T-helper 2 cell (primary cell): ENCODE results near the gene CYSRT1.
A peak's percentile ranks its signal among the peaks of the same experiment; 100 is the strongest.

Experiments
- DNase-seq, 5 experiments: peaks; one replicate each; pipeline versions ENCODE4 v3.0.0 to v3.0.0-alpha.2; 2012 to 2022

Gene CYSRT1

GRCh38 chr9:137190315-137190856 is 34.6 kb upstream of the CYSRT1 start:
- no peak for DNase-seq

- DNase-seq, result no peak
Observed at GRCh38 chr9:137191245-137191644, 33.7 kb upstream of the CYSRT1 start.

DNA sequence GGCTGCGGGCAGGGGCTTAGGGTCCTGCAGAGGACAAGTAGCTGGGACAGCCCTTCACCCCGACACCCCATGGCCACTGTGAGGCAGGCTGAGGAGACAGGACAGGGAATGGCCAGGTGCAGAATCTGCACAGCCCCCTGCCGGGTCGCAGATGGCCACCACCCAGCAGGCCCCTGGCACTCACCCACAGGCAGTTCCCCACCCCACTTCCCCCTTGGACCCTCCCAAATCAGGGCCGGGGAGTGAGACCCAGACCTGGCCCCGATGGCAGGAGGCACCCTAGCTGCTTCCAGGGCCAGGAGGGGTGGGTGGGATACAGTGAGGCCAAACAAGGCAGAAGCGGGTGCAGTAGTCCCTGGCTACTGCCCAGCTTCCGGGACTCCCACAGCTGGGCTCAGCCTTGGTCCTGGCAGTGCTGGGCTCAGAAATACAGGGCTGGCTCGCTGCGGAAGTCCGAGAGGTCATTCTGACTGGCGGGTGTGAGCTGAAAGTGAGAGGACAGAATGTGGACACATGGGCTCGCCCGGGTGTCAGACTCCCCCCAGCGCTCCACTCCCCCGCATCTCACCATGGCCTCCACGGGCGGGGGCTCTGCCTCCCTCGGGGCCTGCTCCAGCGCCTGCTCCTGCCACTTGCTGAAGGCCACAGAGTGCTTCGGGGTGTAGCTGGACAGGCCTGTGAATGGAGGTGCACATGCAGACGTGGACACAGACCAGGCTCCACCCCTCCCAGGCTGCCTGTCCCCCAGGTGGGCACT is 33.1 kb upstream of the CYSRT1 start:
- DNase-seq, result no peak

DNA sequence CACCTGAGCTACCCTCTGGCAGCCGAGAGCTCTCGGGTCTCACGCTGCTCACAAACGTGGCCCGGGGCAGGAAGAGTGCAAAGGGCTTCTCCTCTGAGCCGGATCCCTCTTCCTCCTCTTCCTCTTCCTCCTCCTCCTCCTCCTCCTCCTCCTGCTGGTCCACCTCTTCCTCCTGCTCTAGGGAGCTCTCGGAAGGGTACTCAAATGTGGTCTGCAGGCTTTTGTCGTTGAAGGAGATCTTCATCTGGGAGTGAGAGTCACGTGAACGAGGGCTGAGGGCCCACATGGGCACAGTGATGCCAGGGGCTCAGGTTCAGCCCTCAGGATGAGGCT is 32.6 kb upstream of the CYSRT1 start:
- DNase-seq, result no peak

GRCh38 chr9:137192859-137193258 is 32.1 kb upstream of the CYSRT1 start:
- DNase-seq, result no peak

- DNase-seq, result no peak
Observed at GRCh38 chr9:137193771-137194170, 31.2 kb upstream of the CYSRT1 start.

GRCh38 chr9:137194388-137194787 is 30.6 kb upstream of the CYSRT1 start:
- no peak for DNase-seq

DNA sequence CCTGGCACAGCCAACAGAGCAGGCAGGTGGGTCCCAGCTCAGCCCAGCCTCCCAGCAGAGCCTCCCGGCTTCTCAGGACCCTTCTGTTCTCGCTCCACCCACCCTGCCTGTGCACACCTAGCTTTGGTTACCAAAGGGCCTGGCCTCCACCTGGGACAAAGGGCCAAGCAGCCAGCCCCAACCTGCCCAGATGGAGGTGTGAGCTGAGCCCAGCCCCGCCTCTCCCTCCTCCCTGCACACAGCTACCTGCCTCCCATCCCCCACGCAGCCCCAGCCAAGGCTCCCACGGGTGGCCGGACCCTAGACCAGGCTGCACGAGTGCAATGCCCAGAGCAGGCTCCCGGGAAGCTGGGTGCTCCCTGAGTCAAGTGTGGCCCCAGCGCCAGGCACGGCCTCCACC is 30.1 kb upstream of the CYSRT1 start:
- DNase-seq, result no peak

GRCh38 chr9:137195525-137196220 is 29.3 kb upstream of the CYSRT1 start:
- DNase-seq, result no peak

DNA sequence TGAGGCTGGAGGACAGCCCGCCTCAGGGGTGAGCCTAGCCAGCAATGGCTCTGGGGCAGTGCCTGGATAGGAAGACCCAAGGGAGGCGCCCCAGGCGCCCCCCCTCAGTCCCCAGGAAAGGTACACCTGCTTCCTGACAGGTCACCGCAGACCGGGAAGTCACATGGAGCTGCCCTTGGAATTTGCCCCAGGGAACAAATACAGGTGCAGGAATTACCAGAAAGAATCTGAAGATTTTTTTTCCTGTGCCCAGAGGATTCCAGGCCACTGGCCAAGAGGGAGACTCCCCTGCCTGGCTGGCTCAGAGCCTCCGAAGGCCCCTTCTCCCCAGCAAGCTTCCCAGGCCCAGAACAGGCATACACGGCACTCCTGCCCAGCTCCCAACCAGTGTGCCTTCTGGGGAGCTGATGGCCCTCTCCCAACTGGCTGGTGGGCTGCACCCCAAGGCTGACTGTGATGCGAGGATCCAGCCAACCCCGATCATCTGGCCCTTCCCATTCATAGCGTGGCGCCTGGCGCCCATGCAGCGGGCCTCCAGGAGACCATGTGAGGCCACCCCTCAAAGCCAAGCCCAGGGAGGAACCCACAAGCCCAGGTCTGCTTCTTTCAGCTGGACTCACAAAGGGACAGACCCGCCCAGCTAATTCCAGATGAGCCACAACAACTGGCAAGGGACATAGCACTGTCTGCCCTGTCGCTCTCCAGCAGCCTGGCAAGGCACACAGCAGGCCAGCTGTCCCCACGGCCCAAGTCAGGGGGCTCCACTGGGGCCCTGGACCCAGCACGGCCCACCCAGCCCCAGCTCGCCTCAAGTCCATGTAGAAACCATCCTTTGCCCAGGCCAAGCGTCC is 26.7 kb upstream of the CYSRT1 start:
- DNase-seq, result no peak

GRCh38 chr9:137198902-137199283 is 26.1 kb upstream of the CYSRT1 start:
- no peak for DNase-seq

GRCh38 chr9:137199411-137200121 is 25.4 kb upstream of the CYSRT1 start:
- no peak for DNase-seq

- peak; percentile 94 to 99 (median 98) for DNase-seq
Observed at GRCh38 chr9:137200311-137201204, 24.4 kb upstream of the CYSRT1 start, which contains the start of gene TPRN. TSS of gene TPRN (minus strand) at chr9:137200741. CDS start at chr9:137200711, 30 bp downstream.

DNA sequence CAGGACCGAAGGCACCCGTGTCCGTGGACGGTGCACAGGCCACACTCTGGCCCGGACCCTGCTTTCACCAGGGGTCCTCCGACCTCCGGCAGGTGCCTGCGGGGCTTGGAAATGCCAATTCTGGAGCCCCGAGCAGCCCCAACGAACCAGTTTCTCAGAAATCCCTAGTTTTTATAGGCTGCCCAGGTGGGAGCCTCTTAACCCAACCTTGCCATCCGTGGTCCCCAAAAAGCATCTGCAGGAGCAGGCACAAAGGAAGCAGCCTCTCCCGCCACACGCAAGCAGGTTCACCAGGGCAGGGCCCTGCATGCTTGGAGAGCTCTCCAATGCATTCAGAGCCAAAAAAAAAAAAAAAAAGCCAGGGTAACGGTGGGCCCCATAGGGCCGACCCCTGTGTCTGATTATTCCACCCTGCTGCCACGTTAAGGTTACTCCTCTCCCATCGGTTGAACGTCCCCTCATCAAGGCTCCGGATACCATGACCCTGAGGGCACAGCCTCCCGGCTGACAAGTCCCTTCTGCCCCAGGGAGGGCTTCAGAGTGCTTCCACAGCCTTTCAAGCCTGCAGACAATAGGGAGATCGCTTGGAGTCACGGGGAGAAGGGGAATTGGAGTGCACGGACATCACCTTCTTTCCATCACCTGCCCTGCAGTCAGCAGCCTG is 23.6 kb upstream of the CYSRT1 start:
- no peak for DNase-seq

DNA sequence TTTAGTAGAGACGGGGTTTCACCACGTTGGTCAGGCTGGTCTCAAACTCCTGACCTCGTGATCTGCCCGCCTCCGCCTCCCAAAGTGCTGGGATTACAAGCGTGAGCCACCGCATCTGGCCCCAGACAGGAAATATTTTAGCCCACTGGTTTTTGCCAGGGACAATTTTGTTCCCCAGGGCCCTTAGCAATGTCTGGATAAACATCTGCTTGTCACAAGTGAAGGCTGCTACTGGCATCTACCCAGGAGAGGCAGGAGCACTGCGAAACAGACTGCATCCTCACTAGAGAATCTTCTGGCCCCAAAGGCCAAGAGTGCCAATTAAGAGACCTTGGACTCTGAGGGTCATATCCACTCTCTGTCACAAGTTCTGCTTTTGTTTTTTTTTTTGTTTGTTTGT is 22.0 kb upstream of the CYSRT1 start:
- no peak for DNase-seq

- no peak for DNase-seq
Observed at GRCh38 chr9:137204731-137205125, 20.2 kb upstream of the CYSRT1 start.

DNA sequence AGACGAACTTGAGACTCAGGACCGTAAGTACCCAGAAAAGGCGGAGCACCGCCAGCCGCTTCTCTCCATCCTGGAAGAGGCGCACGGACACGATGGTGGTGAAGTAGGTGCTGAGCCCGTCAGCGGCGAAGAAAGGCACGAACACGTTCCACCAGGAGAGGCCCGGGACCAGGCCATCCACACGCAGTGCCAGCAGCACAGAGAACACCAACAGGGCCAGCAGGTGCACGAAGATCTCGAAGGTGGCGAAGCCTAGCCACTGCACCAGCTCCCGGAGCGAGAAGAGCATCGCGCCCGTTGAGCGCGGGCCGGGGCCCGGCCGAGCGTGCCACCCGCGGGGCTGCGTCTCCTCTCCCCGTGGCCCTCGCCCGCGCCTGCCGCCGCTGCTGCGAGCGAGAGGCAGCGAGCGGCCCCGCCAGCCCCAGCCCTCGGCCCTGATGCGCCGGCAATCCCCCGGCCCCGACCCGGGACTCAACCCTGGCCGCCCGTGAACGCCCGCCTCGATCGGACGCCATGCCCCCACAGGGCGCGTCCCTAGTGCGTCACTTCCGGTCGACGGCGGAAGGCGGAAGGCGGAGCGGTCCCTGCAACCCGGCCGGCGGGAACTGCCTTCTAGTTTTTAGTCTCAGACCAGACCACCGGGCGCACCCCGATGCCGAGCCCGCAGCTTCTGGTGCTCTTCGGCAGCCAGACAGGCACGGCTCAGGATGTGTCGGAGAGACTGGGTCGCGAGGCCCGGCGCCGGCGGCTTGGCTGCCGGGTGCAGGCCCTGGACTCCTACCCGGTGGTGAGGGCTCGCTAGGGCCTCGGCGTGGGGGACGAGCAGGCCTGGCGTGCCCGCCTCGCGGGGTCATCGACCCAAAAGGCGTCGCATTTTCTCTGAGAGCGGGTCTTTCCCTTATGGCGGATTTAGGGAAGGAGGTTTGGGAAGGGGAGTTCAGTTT is 19.6 kb upstream of the CYSRT1 start, which contains the start of the genes NDOR1 and TMEM203:
Gene NDOR1 (plus strand): TSS at position 575 of the 944 bp plus-strand sequence. CDS start 78 bp downstream, at position 653.
Gene TMEM203 (minus strand): TSS at position 523 of the 944 bp plus-strand sequence. CDS start 234 bp downstream, at position 289.
- peak; percentile 84 to 92 (median 91) for DNase-seq

DNA sequence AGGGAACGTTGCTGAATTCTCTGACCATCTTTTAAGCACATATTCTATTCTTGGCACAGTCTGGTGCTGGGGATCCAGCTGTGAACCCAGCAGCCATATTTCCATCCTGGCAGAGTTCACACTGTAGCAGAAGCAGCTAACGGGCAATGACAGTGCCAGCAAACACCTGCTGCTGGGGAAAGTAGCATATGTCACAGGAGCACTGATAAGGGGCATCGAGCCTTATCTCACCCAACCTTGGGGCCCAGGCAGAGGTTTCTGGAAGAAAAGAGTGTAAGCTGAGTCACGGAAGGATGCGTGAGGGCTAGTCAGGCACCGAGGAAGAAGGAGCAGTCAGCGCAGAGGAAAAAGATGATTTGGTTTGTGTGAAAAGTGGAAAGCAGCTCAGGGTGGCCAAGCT is 18.4 kb upstream of the CYSRT1 start:
- DNase-seq, result no peak

DNA sequence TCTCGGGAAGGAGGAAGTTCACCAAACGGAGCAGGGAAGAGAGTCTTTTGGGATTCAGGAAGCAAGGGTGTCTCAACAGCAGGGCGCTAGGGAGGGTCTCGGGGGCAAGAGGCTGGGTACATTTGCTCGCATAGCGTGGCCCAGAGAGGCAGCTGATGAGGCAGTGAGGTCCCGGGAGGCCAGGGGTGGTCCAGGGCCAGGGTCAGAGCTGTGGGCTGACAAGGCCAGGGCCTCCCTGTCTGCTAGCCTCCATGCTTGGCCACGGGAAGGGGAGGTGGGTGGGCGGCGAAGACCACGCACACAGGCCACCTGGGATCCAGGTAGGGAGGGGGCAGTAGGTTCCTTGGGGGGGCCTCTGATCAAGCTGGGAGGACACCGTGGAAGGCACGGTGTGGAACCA is 13.4 kb upstream of the CYSRT1 start:
- DNase-seq, result no peak
